ENCODE measurements around the gene TMCC1.

The TMCC1 gene

GRCh38 chr3:129855832-129856419, 37.6 kb downstream of the TMCC1 start:
- H3K27me3 Mint-ChIP-seq (ENCODE audit: low read depth), result no peaks in the 10 kb centered on the region
- peaks cover 13% of the 10 kb centered on the region for H3K4me1 Mint-ChIP-seq
- no peaks in the 10 kb centered on the region for H3K9me3 Mint-ChIP-seq
- no peak overlapping the region for H3K27ac Mint-ChIP-seq
- no peak overlapping the region for H3K4me3 Mint-ChIP-seq
- H3K36me3 Mint-ChIP-seq (ENCODE audit: low read depth), result peaks cover 74% of the 10 kb centered on the region
- no peak for TF ChIP-seq CTCF (IDR thresholded peaks at IDR 0.05; ENCODE audit: unreplicated experiment in 3 of 3)

- Mint-ChIP-seq H3K4me1 (peaks cover 13% of the 10 kb centered on the region), H3K27me3 (ENCODE audit: low read depth) (no peaks in the 10 kb centered on the region), H3K4me3 (no peak overlapping the region), H3K9me3 (peaks cover 2% of the 10 kb centered on the region), H3K36me3 (ENCODE audit: low read depth) (peaks cover 76% of the 10 kb centered on the region), H3K27ac (no peak overlapping the region)
- no peak for TF ChIP-seq CTCF (IDR thresholded peaks at IDR 0.05; ENCODE audit: unreplicated experiment in 3 of 3)
Measured at GRCh38 chr3:129855170-129855831, 38.2 kb downstream of the TMCC1 start.

- no peak for TF ChIP-seq CTCF (IDR thresholded peaks at IDR 0.05; ENCODE audit: unreplicated experiment in 3 of 3)
- Mint-ChIP-seq H3K27ac (no peak overlapping the region), H3K4me3 (no peak overlapping the region), H3K4me1 (peaks cover 13% of the 10 kb centered on the region), H3K9me3 (peaks cover 4% of the 10 kb centered on the region), H3K27me3 (ENCODE audit: low read depth) (no peaks in the 10 kb centered on the region), H3K36me3 (ENCODE audit: low read depth) (peaks cover 73% of the 10 kb centered on the region)
Measured at GRCh38 chr3:129854460-129854859, 39.1 kb downstream of the TMCC1 start.

- no peaks in the 10 kb centered on the region for H3K27me3 Mint-ChIP-seq (ENCODE audit: low read depth)
- no peak for TF ChIP-seq CTCF (IDR thresholded peaks at IDR 0.05; ENCODE audit: unreplicated experiment in 3 of 3)
Measured at GRCh38 chr3:129845956-129846355, 47.6 kb downstream of the TMCC1 start.

GRCh38 chr3:129840707-129841360, 52.7 kb downstream of the TMCC1 start:
- Mint-ChIP-seq H3K4me3 (no peak overlapping the region), H3K27me3 (ENCODE audit: low read depth) (no peaks in the 10 kb centered on the region), H3K9me3 (peaks cover 14% of the 10 kb centered on the region), H3K4me1 (peaks cover 9% of the 10 kb centered on the region), H3K36me3 (ENCODE audit: low read depth) (peaks cover 74% of the 10 kb centered on the region), H3K27ac (no peak overlapping the region)
- no peak for TF ChIP-seq CTCF (IDR thresholded peaks at IDR 0.05; ENCODE audit: unreplicated experiment in 3 of 3)

More at GRCh38 chr3:129845956-129846355, 47.6 kb downstream of the TMCC1 start:
- no peak overlapping the region for H3K4me3 Mint-ChIP-seq
- H3K27ac Mint-ChIP-seq, result no peak overlapping the region
- H3K36me3 Mint-ChIP-seq (ENCODE audit: low read depth), result peaks cover 83% of the 10 kb centered on the region
- H3K9me3 Mint-ChIP-seq, result peaks cover 16% of the 10 kb centered on the region
- H3K4me1 Mint-ChIP-seq, result peaks cover 5% of the 10 kb centered on the region

Measured in nephron (organoid).